HL-60/S4 treated with retinoic acid at 250 ng/mL for 4 days and 3 days (cell line): ENCODE data around the gene HIRA.

ENCODE experiments used
- in situ Hi-C: fragments of 300-500 bp; cut with MboI; formaldehyde crosslinking; loops from 2 replicates; pipeline ENCODE4 v1.7.0; 2022; ENCODE audit warnings: low sequenced_read_pairs

Gene HIRA

GRCh38 chr22:19290400-19291217 is 140.9 kb downstream of the HIRA start:
- in situ Hi-C loops, result loop anchor here (25.0 kb wide), 1 partner anchor 103 kb away; the partner anchor contains the start of gene SLC25A1

GRCh38 chr22:19289475-19290161 is 141.9 kb downstream of the HIRA start:
- in situ Hi-C loops, result loop anchor here (25.0 kb wide), 1 partner anchor 102 kb away; the partner anchor contains the start of gene SLC25A1

- in situ Hi-C loops, result loop anchor here (25.0 kb wide), 1 partner anchor 101 kb away; the partner anchor contains the start of gene SLC25A1
Measured at GRCh38 chr22:19287889-19288288, 143.6 kb downstream of the HIRA start.

GRCh38 chr22:19287076-19287707 is 144.3 kb downstream of the HIRA start:
- in situ Hi-C loops, result loop anchor here (25.0 kb wide), 1 partner anchor 100 kb away; the partner anchor contains the start of gene SLC25A1

GRCh38 chr22:19285831-19286230 is 145.7 kb downstream of the HIRA start:
- in situ Hi-C loops, result loop anchor here (25.0 kb wide), 1 partner anchor 99 kb away; the partner anchor contains the start of gene SLC25A1
